Astrocyte of the spinal cord (primary cell): Measurements from ENCODE around the gene MCOLN2.

Experiments used
- DNase-seq: peaks from one replicate; pipeline ENCODE4 v3.0.0; 2011; ENCODE audit warnings: low read depth, low spot score
- H3K4me3 ChIP-seq: 2 replicates; pipeline ENCODE4 v1.5.1; 2011; ENCODE audit warnings: low read depth, mild to moderate bottlenecking, low read length, moderate library complexity
- CTCF ChIP-seq: IDR thresholded peaks from 2 replicates; pipeline ENCODE4 v1.5.1; 2012; ENCODE audit warnings: low read depth, mild to moderate bottlenecking, low read length, inconsistent platforms
- in situ Hi-C: cut with HindIII; loops from 2 replicates; pipeline ENCODE4 v1.10.0; 2017; ENCODE audit warnings: low sequenced_read_pairs

MCOLN2 gene

GRCh38 chr1:84928979-84929378 is 67.9 kb downstream of the MCOLN2 start:
- in situ Hi-C loops, result no loop called here
- TF ChIP-seq CTCF, result no peak
- no peak overlapping the region for H3K4me3 ChIP-seq
- DNase-seq, result no peak

GRCh38 chr1:84923317-84923716 is 73.6 kb downstream of the MCOLN2 start:
- in situ Hi-C loops, result no loop called here

GRCh38 chr1:84920159-84920558 is 76.8 kb downstream of the MCOLN2 start:
- H3K4me3 ChIP-seq, result no peak overlapping the region
- DNase-seq, result no peak
- in situ Hi-C loops, result no loop called here
- TF ChIP-seq CTCF, result no peak

More at GRCh38 chr1:84923317-84923716, 73.6 kb downstream of the MCOLN2 start:
- DNase-seq, result no peak
- no peak overlapping the region for H3K4me3 ChIP-seq
- TF ChIP-seq CTCF, result no peak

GRCh38 chr1:84919461-84919970 is 77.4 kb downstream of the MCOLN2 start:
- in situ Hi-C loops, result no loop called here
- TF ChIP-seq CTCF, result no peak
- DNase-seq, result no peak
- no peak overlapping the region for H3K4me3 ChIP-seq

- no peak for TF ChIP-seq CTCF
- no peak for DNase-seq
- no peak overlapping the region for H3K4me3 ChIP-seq
- in situ Hi-C loops, result no loop called here
Observed at GRCh38 chr1:84918726-84919336, 78.1 kb downstream of the MCOLN2 start.

GRCh38 chr1:84916897-84917296 is 80.0 kb downstream of the MCOLN2 start:
- DNase-seq, result no peak
- in situ Hi-C loops, result no loop called here
- no peak for TF ChIP-seq CTCF
- no peak overlapping the region for H3K4me3 ChIP-seq
